H1 (cell line): ENCODE results near the gene C9. TPM values are rescaled to one million over a fixed set of nuclear protein-coding genes. Genes with fewer than 3 reads are reported as not detected.

ENCODE experiments used
- CTCF ChIA-PET: fragments of 300-600 bp; sonication (Branson Sonifier 250); formaldehyde crosslinking; loops from one replicate; lab custom pipeline; 2021; ENCODE audit not compliant: partially characterized antibody; lab: Charles Lee
- POLR2A ChIA-PET: fragments of 300-600 bp; sonication (Branson Sonifier 250); formaldehyde crosslinking; loops from one replicate; lab custom pipeline; 2021; ENCODE audit warnings: inconsistent platforms; ENCODE audit not compliant: partially characterized antibody; lab: Charles Lee
- DNase-seq, 2 experiments: peaks; one replicate each; pipeline versions ENCODE4 v3.0.0 to v3.0.0-alpha.2; 2010 to 2022; ENCODE audit warnings: low spot score in 2 of 2, low read depth in 1 of 2, mixed read lengths in 1 of 2
- FAIRE-seq: peaks from 2 replicates; lab custom pipeline; 2011; peaks lifted over from hg19 to GRCh38; lab: Jason Lieb, UNC
- H2AFZ ChIP-seq: 2 replicates; pipeline ENCODE4 v1.8.1; 2012; ENCODE audit warnings: low read length, inconsistent platforms
- H2AK5ac ChIP-seq: 2 replicates; pipeline ENCODE4 v1.6.1; 2013; ENCODE audit warnings: low read depth, low read length
- H2BK120ac ChIP-seq: replicated peaks from 2 replicates; pipeline ENCODE3; 2013; ENCODE audit warnings: low read depth, low read length, inconsistent platforms
- H2BK12ac ChIP-seq: 2 replicates; pipeline ENCODE4 v1.6.1; 2013; ENCODE audit warnings: low read depth, low read length
- H2BK15ac ChIP-seq: 2 replicates; pipeline ENCODE4 v1.6.1; 2013; ENCODE audit warnings: low read length
- H2BK20ac ChIP-seq: 2 replicates; pipeline ENCODE4 v1.6.1; 2013; ENCODE audit warnings: low read length
- H2BK5ac ChIP-seq: 2 replicates; pipeline ENCODE4 v1.6.1; 2013; ENCODE audit warnings: low read depth, low read length
- H3K14ac ChIP-seq: 2 replicates; pipeline ENCODE4 v1.6.1; 2013; ENCODE audit warnings: inconsistent platforms; ENCODE audit not compliant: insufficient read length
- H3K18ac ChIP-seq: 2 replicates; pipeline ENCODE4 v1.6.1; 2013; ENCODE audit warnings: low read length; ENCODE audit errors: extremely low read depth
- H3K23ac ChIP-seq: 2 replicates; pipeline ENCODE4 v1.6.1; 2013; ENCODE audit warnings: inconsistent platforms; ENCODE audit not compliant: insufficient read length
- H3K23me2 ChIP-seq: 2 replicates; pipeline ENCODE4 v1.6.1; 2013; ENCODE audit warnings: low read depth, low read length
- H3K27ac ChIP-seq: 2 replicates; pipeline ENCODE4 v1.6.1; 2011; ENCODE audit warnings: low read depth, low read length, inconsistent platforms
- H3K27me3 ChIP-seq, 4 experiments: replicated peaks in 1 of 4; 1 replicate in 1 of 4; 2 replicates in 3 of 4; pipeline versions ENCODE4 v1.6.1 to v1.8.1; 2011 to 2013; ENCODE audit warnings: low read length in 3 of 4, mild to moderate bottlenecking in 3 of 4, inconsistent platforms in 2 of 4, mixed read lengths in 2 of 4, moderate library complexity in 1 of 4; ENCODE audit not compliant: control insufficient read depth in 3 of 4, insufficient read depth in 3 of 4; ENCODE audit errors: extremely low read depth in 1 of 4
- H3K36me3 ChIP-seq, 4 experiments: 2 replicates each; pipeline versions ENCODE4 v1.6.1 to v1.8.1; 2011 to 2013; ENCODE audit warnings: mild to moderate bottlenecking in 4 of 4, low read length in 3 of 4, moderate library complexity in 2 of 4, control low read depth in 1 of 4, inconsistent platforms in 1 of 4; ENCODE audit not compliant: insufficient read depth in 4 of 4, control insufficient read depth in 2 of 4
- H3K4ac ChIP-seq: replicated peaks from 2 replicates; pipeline ENCODE3; 2013; ENCODE audit warnings: low read length, low read depth, mixed read lengths, inconsistent platforms; ENCODE audit not compliant: insufficient read length
- H3K4me1 ChIP-seq, 4 experiments: replicated peaks in 1 of 4; 1 replicate in 1 of 4; 2 replicates in 3 of 4; pipeline versions ENCODE4 v1.6.1 to v1.8.1; 2011 to 2013; ENCODE audit warnings: low read length in 3 of 4, inconsistent platforms in 2 of 4, mixed read lengths in 1 of 4; ENCODE audit not compliant: insufficient read depth in 4 of 4, control insufficient read depth in 3 of 4
- H3K4me2 ChIP-seq, 2 experiments: 2 replicates each; pipeline versions ENCODE4 v1.6.1 to v1.8.1; 2011 to 2013; ENCODE audit warnings: low read depth in 2 of 2, low read length in 2 of 2, control low read depth in 1 of 2, inconsistent platforms in 1 of 2, mild to moderate bottlenecking in 1 of 2; ENCODE audit not compliant: insufficient read depth in 1 of 2
- H3K4me3 ChIP-seq, 4 experiments: fragments of 200-600, 300-600 bp in 1 of 4; sonication (generic), shearing (Covaris generic), sonication (Bioruptor Twin) in 1 of 4; 2 replicates each; pipeline versions ENCODE4 v1.5.1 to v1.8.1; 2011 to 2016; ENCODE audit warnings: low read length in 4 of 4, low read depth in 3 of 4, control low read depth in 2 of 4, inconsistent platforms in 2 of 4, mild to moderate bottlenecking in 2 of 4, mixed read lengths in 1 of 4, moderate library complexity in 1 of 4; ENCODE audit not compliant: insufficient read depth in 2 of 4; ENCODE audit errors: extremely low read depth in 1 of 4
- H3K56ac ChIP-seq: replicated peaks from 2 replicates; pipeline ENCODE3; 2013; ENCODE audit warnings: low read depth, mild to moderate bottlenecking, mixed read lengths, low read length, inconsistent platforms; ENCODE audit not compliant: insufficient read length
- H3K79me1 ChIP-seq: 2 replicates; pipeline ENCODE4 v1.6.1; 2013; ENCODE audit warnings: low read depth, low read length, control low read depth
- H3K79me2 ChIP-seq, 2 experiments: 2 replicates each; pipeline versions ENCODE4 v1.6.1 to v1.8.1; 2012 to 2013; ENCODE audit warnings: low read length in 2 of 2, mild to moderate bottlenecking in 2 of 2, inconsistent platforms in 1 of 2; ENCODE audit not compliant: insufficient read depth in 2 of 2, control insufficient read depth in 1 of 2
- H3K9ac ChIP-seq, 4 experiments: replicated peaks in 1 of 4; 1 replicate in 1 of 4; 2 replicates in 3 of 4; pipeline versions ENCODE4 v1.6.1 to v1.8.1; 2011 to 2013; ENCODE audit warnings: low read depth in 3 of 4, low read length in 3 of 4, control low read depth in 2 of 4, mild to moderate bottlenecking in 2 of 4, moderate library complexity in 2 of 4, inconsistent platforms in 1 of 4; ENCODE audit errors: extremely low read depth in 1 of 4
- H3K9me3 ChIP-seq, 2 experiments: 2 replicates each; pipeline versions ENCODE4 v1.6.1 to v1.8.1; 2012 to 2013; ENCODE audit warnings: mild to moderate bottlenecking in 2 of 2, moderate library complexity in 2 of 2, control low read depth in 1 of 2, inconsistent platforms in 1 of 2, low read depth in 1 of 2, low read length in 1 of 2, mixed read lengths in 1 of 2; ENCODE audit not compliant: insufficient read depth in 2 of 2
- H4K20me1 ChIP-seq, 2 experiments: replicated peaks in 1 of 2; 2 replicates each; pipeline versions ENCODE3 to v1.8.1; 2011 to 2013; ENCODE audit warnings: inconsistent platforms in 2 of 2, low read length in 2 of 2, mild to moderate bottlenecking in 1 of 2; ENCODE audit not compliant: insufficient read depth in 2 of 2, control insufficient read depth in 1 of 2
- H4K5ac ChIP-seq: 2 replicates; pipeline ENCODE4 v1.6.1; 2013; ENCODE audit warnings: low read length, low read depth, mixed read lengths, inconsistent platforms; ENCODE audit not compliant: insufficient read length
- H4K8ac ChIP-seq: 2 replicates; pipeline ENCODE4 v1.8.0; 2013; ENCODE audit warnings: mild to moderate bottlenecking, moderate library complexity, low read length, inconsistent platforms; ENCODE audit not compliant: insufficient read depth; ENCODE audit errors: extremely low read depth
- H4K91ac ChIP-seq: replicated peaks from 2 replicates; pipeline ENCODE3; 2013; ENCODE audit warnings: low read length, mixed read lengths, inconsistent platforms; ENCODE audit not compliant: insufficient read length
- BCL11A ChIP-seq, 2 experiments: IDR thresholded peaks; one replicate each; pipeline ENCODE4 v1.6.1; 2011; ENCODE audit warnings: low read depth in 2 of 2, low read length in 2 of 2, mild to moderate bottlenecking in 2 of 2
- BRCA1 ChIP-seq: IDR thresholded peaks from 2 replicates; pipeline ENCODE4 v1.6.1; 2012; ENCODE audit warnings: low read depth, low read length, improper control_type of control experiment
- EZH2 ChIP-seq: fragments of 200-600 bp; sonication (generic); IDR thresholded peaks from 2 replicates; pipeline ENCODE4 v1.7.1; 2012; ENCODE audit warnings: low read depth, mild to moderate bottlenecking, moderate library complexity, low read length, inconsistent platforms; ENCODE audit not compliant: severe bottlenecking
- KDM1A ChIP-seq: fragments of 200-600, 300-600 bp; sonication (generic); IDR thresholded peaks from 2 replicates; pipeline ENCODE4 v1.7.1; 2016; ENCODE audit warnings: mild to moderate bottlenecking, low read length, borderline replicate concordance
- NANOG ChIP-seq: IDR thresholded peaks from 2 replicates; pipeline ENCODE4 v1.6.1; 2011; ENCODE audit warnings: low read length, low read depth, mild to moderate bottlenecking, inconsistent platforms; ENCODE audit not compliant: insufficient read depth, poor library complexity, severe bottlenecking
- TAF1 ChIP-seq: IDR thresholded peaks from 2 replicates; pipeline ENCODE4 v1.6.1; 2011; ENCODE audit warnings: mild to moderate bottlenecking, low read depth, low read length
- WGBS, 2 experiments: shearing (Covaris generic) in 1 of 2; methylation state at CpG; one replicate each; pipeline versions ENCODE4 v1.1.6 to v1.1.7; 2013 to 2015; ENCODE audit warnings: low lambda C conversion rate in 2 of 2, mixed read lengths in 2 of 2, inconsistent platforms in 1 of 2, low coverage in 1 of 2, missing lambda C conversion rate in 1 of 2; ENCODE audit not compliant: insufficient replicate concordance in 2 of 2, insufficient coverage in 1 of 2, insufficient read length in 1 of 2; ENCODE audit errors: extremely low coverage in 1 of 2, missing lambda C conversion rate in 1 of 2; 5-methylcytosine and 5-hydroxymethylcytosine counted together
- polyA plus RNA-seq, 7 experiments: library from polyadenylated mRNA; depleted of rRNA in 3 of 7; stranded (reverse) in 5 of 7; unstranded in 2 of 7; fragments of >200 nt in 5 of 7; fragments of 200-250 nt in 2 of 7; gene quantifications; 1 replicate in 5 of 7; 2 replicates in 1 of 7; 4 replicates in 1 of 7; pipeline versions ENCODE4 v1.2.1 to v1.2.3, GENCODE V29; 2011 to 2013; ENCODE audit warnings: missing spikeins in 2 of 7, mixed read lengths in 2 of 7
- total RNA-seq: library from RNA; stranded (reverse); fragmentation: NEBNext Ultra II Directional; extraction: Animal tissue kit (Norgen Biotek cat#: 25700); gene quantifications from 2 replicates; pipeline ENCODE4 v1.2.1, GENCODE V29; 2021

Gene C9
- total and polyA plus RNA-seq, 2 of the 8 experiments (the other 6 are each of a cell fraction or from before 2014, with no cell fraction given): not detected

- H3K23ac ChIP-seq: no peak overlapping the region
- no peak overlapping the region for H2BK5ac ChIP-seq
- H3K4me2 ChIP-seq: no peak overlapping the region
- H3K4ac ChIP-seq: no peak overlapping the region
- no peak overlapping the region for H3K4me3 ChIP-seq
- no peak overlapping the region for H2BK120ac ChIP-seq
- H4K20me1 ChIP-seq: no peaks in the 10 kb centered on the region
- TF ChIP-seq EZH2 (no peak), NANOG (no peak), BCL11A (IDR thresholded peaks at IDR 0.05; ENCODE audit: low read depth in 2 of 2, low read length in 2 of 2) (no peak), KDM1A (no peak), BRCA1 (no peak), TAF1 (no peak)
- DNase-seq (no peak), FAIRE-seq (no peak)
- H2BK15ac ChIP-seq: no peak overlapping the region
- no peak overlapping the region for H2AFZ ChIP-seq
- no peaks in the 10 kb centered on the region for H3K27me3 ChIP-seq
- H3K9ac ChIP-seq: no peak overlapping the region
- ChIA-PET CTCF (interaction anchor here (0.6 to 2.5 kb wide), 4 partner anchors 20 to 1149 kb away, joined by 3 to 9 read pairs (median 3); no protein-coding TSS in a partner anchor), POLR2A (no interaction called here)
- no peak overlapping the region for H4K5ac ChIP-seq
- H4K8ac ChIP-seq: no peak overlapping the region
- WGBS, 2 experiments: 91% methylated on average over 3 of the region's 3 CpGs; no CpG with 5 or more reads in 1 of the 2 experiments
- no peaks in the 10 kb centered on the region for H3K23me2 ChIP-seq
- H2BK20ac ChIP-seq: no peak overlapping the region
- no peaks in the 10 kb centered on the region for H3K79me1 ChIP-seq
- no peak overlapping the region for H3K27ac ChIP-seq
- no peak overlapping the region for H2BK12ac ChIP-seq
- no peak overlapping the region for H4K91ac ChIP-seq
- H2AK5ac ChIP-seq: no peak overlapping the region
- no peaks in the 10 kb centered on the region for H3K36me3 ChIP-seq
- no peaks in the 10 kb centered on the region for H3K4me1 ChIP-seq
- H3K56ac ChIP-seq: no peak overlapping the region
- no peaks in the 10 kb centered on the region for H3K79me2 ChIP-seq
- no peak overlapping the region for H3K18ac ChIP-seq
- H3K14ac ChIP-seq: no peak overlapping the region
- H3K9me3 ChIP-seq: peaks cover 0 to 3% of the 10 kb centered on the region in 2 experiments; a peak in 1 of 4 replicates
Observed at GRCh38 chr5:39356263-39356662, 8.0 kb downstream of the C9 start.
